Measurements from ENCODE around the gene HELZ.
"Not testable (repeated sequence)": the region's sequence is repeated elsewhere in the genome, so short reads cannot be mapped to it uniquely, and the experiment has no call there.

Gene HELZ

DNA sequence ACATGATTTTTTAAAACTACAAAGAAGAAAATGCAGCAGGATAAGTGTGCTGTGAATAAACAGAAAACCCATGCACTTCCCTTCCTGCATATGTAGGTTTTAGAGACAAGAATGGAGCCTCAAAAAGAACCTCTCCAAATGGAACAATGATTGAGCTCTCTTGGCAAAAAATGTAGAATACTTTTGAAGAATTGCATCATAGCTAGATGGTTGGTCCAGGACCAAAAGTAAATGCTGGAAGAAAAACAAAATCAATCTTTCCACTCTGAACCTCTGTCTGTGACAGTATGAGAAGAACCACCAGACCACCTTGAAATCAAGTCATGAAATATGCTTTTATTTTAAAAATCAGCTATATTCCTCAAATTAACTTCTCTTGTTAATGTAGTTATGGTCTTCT lies 17.5 kb downstream of the HELZ start:
- no peak for DNase-seq

DNA sequence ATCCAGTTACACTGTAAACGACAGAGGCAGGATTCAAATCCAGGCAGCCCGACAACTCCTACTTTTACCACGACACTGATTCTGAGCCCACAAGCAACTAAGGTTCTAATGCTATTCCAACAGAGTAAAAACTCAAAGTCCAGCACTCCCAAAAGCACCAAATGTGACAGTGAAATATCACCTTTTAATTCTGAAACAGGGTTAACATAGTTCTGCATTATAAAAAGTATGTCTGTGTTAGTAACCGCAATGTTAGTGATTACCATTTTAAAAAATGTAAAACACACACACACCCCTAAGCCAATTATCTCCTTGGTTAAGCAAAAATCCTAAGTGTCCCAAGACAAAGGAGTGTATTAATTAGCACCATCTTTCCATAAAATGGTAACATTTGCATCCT lies 19.7 kb downstream of the HELZ start:
- no peak for DNase-seq

DNA sequence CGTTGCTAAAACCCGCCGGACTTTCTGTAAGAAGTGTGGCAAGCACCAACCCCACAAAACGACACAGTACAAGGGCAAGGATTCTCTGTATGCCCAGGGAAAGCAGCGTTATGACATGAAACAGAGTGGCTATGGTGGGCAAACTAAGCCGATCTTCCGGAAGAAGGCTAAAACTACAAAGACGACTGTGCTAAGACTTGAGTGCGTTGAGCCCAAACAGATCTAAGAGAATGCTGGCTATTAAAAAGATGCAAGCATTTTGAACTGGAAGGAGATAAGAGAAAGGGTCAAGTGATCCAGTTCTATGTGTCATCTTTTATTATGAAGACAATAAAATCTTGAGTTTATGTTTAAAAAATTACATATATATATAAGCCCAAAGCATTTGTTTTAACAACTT lies 20.3 kb downstream of the HELZ start:
- DNase-seq = no peak

DNA sequence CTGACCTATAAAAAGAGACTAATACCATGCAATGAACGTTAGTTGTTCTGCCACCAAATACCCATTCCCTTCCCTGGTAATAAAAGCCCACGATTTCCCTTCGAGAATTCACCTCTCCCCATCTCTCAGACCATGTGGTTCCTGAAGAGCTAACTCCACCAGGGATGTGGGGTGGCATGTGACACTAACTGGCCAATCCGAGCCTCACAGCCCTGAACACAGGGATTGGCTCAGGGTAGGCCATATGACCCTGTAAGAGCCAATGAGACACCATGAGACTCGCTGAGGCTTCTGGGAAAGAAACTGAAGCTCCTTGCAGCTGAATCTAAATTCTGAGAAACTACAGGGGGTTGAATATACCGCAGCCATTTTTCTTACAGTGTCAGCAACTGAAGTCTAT lies 21.1 kb downstream of the HELZ start:
- no peak for DNase-seq

DNA sequence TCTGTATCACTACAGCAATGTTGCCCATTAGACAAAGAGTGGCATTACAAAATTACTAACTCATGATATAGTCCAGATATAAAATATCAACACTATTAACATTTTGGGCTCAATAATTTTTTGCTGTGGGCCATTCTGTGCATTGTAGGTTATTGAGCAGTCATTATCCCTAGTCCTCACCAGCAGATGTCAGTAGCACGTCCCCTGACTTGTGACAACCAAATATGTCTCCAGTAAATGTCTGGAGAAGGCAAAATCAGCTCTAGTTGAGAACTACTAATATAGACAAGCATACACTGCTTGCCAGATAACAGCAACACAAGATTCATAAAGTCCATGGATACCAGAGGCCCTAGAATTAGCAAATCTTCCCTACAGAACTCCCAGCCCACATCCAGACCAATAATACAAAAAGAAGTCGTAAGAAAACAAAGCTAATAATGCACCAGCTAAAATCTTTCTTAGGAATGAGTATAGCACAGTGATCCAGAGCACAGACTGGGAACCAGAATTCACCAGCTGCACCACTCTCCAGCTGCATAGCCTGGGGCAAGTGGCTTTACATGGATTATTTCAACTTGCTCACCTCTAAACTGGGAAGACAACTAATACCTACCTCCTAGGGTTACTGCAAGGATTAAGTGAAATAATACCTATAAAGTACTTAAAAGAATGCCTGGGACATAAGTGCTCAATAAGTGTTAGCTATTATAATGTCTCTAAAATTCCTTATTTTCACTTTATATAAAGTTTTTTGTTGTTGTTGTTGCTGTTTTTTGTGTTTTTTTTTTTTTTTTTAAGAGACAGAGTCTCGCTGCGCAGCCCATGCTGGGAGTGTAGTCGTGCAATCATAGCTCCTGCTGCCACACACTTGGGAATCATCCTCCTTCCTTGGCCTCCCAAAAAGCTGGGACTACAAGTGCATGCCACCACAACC lies 23.7 kb downstream of the HELZ start:
- DNase-seq = peak; percentile 25

DNA sequence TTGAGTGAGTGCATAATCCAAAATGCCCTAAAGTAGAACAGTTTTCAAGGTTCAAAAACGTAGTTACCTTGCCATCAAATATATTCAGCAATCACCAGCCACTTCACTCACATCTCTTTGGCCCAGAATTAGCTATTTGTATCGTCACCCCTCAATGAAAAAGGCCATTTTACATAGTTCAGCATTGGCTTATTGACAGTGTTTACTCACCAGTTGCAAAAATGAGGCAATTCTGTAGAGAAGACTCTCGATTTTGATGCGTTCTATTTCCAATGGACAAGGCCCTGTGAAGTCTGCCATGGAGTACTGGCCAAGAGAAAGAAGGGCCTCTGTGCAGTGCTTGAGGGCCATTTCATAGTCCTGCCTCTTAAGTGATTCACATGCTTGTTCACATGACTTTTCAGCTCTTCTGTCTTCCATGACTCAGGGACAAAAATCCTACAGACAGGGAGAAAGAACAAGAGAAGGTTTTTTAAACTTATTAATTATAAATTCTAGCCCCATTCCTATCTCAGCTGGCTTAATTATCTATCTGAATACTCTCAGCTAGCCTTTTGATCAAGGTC lies 26.5 kb downstream of the HELZ start:
- DNase-seq = no peak

DNA sequence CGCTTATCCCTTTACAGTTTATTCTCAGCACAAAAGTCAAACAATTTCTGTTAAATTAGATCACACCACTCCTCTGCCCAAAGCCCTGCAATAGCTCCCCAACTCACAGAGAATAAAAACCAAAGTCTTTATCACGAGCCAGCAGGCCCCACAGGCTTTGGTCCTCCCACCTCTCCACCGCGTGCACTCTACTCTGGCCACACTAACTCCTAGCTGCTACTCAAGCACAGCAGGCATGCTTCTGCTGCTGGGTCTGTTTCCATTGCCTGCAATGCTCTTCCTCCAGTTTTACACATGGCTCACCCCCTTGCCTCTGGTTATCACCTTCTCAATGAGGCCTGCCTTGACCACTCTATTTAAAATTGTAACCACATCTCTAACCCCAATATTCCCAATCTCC lies 27.6 kb downstream of the HELZ start:
- DNase-seq = no peak

DNA sequence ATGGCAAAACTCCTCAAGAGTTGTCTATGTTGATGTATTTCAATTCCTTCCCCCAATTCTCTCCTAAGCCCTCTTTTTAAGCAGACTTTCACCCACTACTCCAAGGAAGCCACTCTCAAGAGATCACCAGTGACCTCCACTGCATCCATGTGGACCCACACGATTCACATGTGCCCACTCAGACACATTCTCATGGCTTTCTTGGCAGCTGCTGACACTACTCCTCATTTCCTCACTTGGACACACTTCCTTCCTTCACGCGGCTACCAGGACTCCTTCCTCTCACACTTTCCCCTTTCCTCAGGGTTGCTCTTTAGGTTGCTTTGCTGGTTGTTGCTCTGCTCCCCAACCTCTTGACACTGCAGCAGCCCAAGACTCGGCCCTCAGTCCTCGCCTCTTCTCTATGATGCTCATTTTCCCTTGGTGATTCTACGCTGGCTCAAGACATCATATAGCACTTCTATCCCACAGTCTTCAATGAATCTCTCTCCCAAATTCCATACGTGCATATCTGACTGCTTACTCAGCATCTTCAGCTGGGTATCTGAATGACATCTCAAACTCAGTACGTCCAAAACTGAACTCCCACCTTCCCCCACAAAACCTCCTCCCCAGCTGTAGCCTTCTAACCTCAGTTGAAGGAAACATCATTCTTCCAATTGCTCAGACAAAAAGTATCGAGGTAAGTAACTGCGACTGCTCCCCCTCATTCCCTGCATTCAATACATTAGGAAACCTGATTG lies 28.2 kb downstream of the HELZ start:
- DNase-seq = no peak

DNA sequence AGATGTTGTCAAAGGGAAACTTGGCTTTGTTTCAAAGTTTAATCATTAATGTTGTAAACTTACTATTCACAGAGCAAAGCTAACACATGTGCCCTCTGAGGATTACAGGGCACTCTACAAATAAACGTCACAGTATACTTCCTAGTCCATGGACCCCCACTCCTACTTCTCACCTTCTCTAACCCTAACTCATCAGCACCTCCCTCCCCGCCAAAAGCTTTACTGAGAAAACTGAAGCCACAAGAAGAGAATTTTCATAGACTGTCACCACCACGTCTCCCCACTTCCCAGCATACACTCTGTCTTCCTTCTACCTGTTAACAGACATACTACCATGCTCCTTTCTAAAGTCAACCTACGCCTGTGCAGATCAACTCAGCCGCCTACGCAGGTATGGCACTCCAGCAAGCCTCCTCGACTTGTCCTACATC lies 29.0 kb downstream of the HELZ start:
- DNase-seq = no peak

DNA sequence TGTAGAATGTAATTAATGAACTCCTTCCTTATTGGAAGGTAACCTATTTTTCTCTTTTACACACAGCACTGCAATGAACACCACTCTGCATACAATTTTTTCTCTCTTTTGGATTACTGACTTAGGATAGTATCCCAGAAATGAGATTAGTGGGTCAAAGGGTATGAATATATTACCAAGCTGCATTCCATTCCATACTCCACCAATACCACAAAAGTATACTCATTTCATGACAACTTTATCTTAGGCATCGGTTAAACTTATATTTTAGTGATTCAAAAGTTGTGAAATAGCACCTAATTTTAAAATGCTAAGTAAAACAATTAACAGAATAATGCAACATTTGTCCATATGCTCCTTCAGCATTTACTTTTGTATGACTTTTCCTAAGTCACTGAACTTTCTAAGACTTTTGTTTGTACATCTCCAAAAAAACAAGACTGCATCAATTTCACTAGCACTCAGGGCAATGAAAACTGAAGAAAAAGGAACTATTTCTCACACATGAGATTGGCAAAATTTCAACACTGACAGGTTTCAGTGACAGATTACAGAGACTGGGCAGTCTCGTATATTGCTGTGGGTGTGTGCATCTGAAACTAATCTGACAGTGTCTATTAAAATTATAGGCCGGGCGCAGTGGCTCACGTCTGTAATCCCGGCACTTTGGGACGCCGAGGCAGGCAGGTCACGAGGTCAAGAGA lies 32.1 kb downstream of the HELZ start:
- DNase-seq = no peak

DNA sequence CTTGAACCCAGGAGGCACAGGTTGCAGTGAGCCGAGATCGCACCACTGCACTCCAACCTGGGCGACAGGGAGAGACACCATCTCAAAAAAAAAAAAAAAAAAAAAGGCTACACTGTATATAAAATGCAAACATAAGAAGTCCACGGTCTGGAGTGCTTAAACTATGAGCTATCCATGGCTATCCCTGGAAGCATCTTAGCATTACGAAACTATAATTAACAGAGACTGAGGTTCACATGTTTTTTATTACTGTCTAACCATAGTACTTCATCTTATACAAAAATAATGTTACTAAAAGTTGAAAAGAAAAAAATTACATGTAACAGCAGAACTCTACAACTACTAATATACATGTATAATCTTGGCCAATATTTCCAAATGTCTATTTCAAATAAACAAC lies 32.8 kb downstream of the HELZ start:
- no peak for DNase-seq

DNA sequence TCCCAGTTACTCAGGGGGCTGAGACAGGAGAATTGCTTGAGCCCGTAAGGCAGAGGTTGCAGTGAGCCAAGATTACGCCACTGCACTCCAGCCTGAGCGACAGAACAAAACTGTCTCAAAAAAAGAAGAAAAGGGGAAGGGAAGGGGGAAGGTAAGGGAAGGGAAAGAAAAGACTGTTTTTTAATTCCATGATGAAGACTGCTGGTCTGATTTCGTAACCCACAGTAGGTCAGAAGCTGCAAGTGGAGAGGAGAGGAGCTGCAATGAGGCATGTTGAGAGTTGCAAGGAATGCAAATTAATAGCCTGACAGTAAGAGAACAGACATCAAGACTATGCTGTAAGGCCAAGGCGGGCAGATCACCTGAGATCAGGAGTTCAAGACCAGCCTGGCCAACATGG lies 33.3 kb downstream of the HELZ start:
- no peak for DNase-seq

DNA sequence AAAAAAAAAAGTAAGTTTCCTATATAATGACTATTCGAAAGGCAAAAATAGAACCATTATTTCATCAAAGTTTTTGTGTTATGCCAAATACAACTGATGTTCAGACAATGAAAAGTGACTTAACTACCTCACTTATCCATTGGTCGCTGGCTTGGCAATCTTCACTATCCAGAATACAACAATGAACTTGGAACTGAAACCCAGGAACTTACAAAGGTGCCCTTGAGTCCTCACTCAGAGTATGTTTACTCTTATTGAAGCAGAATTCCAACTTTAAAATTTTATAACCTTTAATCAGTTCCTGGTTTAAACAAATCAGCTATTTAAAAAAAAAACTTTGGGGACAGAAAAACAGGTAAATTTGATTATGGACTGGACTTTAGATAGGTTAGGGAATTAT lies 34.1 kb downstream of the HELZ start:
- no peak for DNase-seq

DNA sequence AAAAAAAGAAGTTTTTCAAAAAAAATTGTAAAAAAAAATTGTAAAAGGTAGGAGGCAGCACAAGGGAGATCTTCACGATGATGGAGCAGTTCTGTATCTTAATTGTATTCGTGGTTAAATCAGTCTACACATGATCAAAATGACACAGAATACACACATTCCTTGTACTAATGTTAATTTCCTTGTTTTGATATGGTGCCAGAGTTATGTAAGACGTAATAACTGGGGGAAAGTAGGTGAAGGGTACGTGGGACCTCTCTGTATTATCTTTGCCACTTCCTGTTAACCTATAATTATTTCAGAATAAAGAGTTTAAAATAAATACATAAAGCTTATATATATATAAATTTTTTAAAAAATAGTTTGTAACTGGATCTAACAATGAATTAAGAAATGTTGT lies 36.8 kb downstream of the HELZ start:
- DNase-seq = no peak

DNA sequence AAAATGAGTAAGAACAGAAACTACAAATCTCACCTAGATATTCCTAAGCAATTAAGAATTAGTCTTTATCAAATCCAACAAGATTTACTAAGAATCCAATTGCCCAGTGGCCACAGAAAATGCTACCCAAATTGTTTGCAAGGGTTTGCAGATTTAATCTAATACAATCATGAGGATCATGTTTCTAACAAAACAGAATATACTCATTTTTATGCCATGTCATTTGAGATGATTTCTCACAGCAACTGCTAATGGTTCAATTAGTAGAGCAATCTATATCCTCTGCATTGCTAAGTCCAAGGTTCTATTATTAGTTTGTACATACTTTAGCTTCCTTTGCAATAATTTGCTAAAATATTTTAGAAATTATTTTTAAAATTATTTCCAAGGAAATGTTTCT lies 41.2 kb downstream of the HELZ start:
- DNase-seq = no peak

DNA sequence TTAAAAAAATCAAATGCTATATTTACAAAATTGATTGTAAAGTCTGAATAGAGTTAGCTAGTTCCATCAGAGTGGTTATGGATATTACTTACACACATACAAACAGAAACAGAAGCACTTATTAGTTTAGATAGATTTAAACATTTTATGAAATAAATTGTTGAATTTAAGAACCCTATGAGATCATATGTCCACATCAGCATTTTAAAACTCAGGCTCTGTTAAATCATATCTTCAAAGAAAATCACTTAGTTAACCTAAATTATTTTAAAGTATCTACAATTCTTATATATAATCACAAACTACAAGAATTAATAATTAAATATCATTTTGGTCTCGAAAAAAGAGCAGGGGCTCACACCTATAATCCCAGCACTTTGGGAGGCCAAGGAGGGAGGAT lies 42.5 kb downstream of the HELZ start:
- no peak for DNase-seq

DNA sequence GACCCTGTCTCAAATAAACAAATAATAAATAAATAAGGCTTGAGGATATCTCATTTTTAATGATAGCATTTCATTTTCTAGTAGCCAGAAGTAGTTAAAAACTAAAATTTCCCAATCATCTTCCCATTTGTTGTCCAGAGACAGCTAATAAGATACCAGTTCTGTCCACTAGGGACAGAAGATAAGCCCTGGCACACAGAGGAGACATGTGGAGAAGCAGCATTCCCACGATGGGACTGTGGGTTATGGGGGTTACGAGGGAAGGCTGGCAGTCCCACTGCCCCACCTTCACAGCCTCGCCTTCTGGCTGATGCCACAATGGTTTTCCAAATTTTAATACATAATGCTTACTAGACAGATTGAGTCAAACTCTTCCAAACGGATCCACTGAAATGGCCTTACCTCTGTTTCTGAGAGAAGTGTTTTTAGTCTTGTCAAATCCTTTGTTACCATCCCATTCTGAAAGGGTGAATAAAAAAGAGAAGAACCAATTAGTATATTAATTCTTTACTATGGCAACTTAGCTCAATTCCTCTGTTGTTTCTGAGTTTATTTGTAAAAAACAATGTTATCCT lies 44.2 kb downstream of the HELZ start:
- no peak for DNase-seq

DNA sequence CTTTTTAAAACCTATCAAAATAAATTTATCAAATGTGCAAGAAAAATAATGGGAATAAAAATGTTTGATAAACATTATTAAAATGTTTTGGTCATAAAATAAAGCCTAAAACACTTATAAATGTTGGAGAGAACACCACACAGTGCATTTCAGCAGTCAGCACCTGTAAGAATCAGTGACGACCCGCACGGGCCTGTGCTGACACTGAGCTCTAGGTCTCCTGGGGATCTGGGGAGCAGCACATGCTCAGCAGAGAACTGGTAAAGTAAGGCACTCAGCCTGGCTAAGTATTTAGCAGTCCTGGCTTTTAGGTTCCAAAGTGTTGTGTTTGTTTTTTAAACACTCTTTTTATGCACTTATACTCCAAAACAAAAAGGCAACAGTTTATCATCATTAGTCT lies 46.9 kb downstream of the HELZ start:
- no peak for DNase-seq

DNA sequence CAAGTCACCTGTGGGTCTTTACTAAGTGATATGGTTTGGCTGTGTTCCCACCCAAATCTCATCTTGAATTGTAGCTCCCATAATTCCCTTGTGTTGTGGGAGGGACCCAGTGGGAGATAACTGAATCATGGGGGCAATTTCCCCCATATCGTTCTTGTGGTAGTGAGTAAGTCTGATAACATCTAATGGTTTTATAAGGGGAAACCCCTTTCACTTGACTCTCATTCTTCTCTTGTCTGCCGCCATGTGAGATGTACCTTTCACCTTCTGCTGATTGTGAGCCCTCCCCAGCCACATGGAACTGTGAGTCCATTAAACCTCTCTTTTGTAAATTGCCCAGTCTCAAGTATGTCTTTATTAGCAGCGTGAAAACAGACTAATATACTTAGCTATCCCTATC lies 48.0 kb downstream of the HELZ start:
- DNase-seq = not testable (repeated sequence)

DNA sequence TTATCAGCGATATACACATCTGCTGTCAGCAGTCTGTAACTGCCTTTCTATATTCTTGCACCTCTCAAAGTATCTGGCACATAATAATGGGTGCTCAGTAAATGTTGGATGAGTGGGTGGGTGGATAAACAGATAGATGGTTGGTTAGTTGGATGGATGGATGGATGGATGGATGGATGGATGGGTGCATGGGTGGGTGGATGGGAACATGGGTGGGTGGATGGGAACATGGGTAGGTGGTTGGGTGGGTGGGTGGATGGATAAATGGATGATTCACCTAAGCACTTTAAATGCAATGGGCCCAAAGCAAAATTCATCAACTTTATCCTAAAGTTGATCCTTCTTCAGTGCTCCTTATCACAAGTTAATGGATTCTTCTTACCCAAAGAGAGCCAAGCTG lies 48.6 kb downstream of the HELZ start:
- no peak for DNase-seq

DNA sequence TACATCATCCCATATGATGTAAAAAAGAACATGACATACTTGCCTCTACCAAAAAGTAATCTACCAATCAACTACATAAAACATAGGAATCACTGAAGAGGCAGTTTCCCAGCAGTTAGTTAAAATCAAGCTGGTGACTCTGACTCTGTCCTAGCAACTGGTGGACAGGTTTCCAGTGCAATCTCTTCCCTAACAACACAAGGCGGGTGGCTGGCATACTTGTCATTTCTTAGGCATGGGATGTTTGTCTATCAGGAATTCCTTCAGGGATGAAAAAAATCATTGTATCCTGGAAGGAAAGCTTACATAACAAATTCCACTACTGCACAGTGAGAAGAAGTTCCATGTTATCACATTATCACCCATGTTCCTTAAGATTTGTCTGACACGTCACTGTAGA lies 50.9 kb downstream of the HELZ start:
- no peak for DNase-seq

DNA sequence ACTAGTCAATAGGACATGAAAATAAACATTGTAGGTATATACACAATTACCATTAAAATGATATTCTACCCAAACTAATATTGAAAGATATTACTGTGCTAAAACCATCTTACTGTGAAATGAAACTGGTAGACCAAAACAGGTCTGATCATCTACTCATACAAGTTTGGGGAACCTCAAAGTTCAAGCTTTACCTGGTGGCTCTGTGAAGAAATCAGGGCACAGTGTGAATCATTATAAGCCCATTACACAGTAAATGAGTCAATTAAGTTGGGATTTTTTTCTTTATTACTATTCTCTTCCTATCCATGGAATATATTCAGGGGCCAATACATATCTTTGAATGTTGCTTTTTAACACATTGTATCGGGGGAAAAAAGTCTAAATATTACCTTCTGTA lies 57.1 kb downstream of the HELZ start:
- no peak for DNase-seq

DNA sequence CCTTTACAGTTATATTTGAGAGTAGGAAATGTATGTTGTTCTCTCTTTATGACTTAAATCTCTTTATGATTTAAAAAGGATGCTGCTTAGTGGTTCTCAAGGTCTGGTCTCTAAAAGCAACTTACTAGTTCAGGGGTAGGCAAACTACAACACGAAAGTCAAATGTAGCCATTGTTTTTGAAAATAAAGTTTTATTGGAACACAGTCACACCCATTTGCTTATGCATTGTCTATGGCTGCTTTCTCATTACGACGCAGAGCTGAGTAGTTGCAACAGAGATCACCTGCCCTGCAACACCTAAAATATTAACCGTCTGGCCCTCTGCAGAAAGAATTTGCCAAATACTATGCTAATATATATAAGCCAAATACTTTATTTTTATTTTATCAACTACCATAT lies 58.2 kb downstream of the HELZ start:
- DNase-seq = no peak

Measured in CD4-positive, alpha-beta T cell treated with Interleukin-15 for 1 hour (primary cell).